ENCODE measurements around the gene IL5. TPM values are rescaled to one million over a fixed set of nuclear protein-coding genes. Genes with fewer than 3 reads are reported as not detected.
"Not testable (repeated sequence)": the region's sequence is repeated elsewhere in the genome, so short reads cannot be mapped to it uniquely, and the experiment has no call there.

IL5 gene
- total RNA-seq, 1 experiment from 2014 or later: not detected

GRCh38 chr5:132549576-132549975 is 6.3 kb upstream of the IL5 start:
- no TSS peak for BruUV-seq (replicated peaks)
- intact Hi-C loops (cut with micrococcal nuclease; ENCODE audit: unreplicated experiment): no loop called here
- no peak overlapping the region for H3K27ac ChIP-seq (ENCODE audit: low read depth, low read length, poor library complexity, severe bottlenecking)
- no peak overlapping the region for H3K4me3 ChIP-seq (ENCODE audit: low read depth, low read length, poor library complexity, severe bottlenecking)
- no peak for TF ChIP-seq EZH2 (IDR thresholded peaks at IDR 0.05; ENCODE audit: borderline replicate concordance, low read depth, low read length, poor library complexity, severe bottlenecking)
- TF ChIP-seq, protein P1, sequence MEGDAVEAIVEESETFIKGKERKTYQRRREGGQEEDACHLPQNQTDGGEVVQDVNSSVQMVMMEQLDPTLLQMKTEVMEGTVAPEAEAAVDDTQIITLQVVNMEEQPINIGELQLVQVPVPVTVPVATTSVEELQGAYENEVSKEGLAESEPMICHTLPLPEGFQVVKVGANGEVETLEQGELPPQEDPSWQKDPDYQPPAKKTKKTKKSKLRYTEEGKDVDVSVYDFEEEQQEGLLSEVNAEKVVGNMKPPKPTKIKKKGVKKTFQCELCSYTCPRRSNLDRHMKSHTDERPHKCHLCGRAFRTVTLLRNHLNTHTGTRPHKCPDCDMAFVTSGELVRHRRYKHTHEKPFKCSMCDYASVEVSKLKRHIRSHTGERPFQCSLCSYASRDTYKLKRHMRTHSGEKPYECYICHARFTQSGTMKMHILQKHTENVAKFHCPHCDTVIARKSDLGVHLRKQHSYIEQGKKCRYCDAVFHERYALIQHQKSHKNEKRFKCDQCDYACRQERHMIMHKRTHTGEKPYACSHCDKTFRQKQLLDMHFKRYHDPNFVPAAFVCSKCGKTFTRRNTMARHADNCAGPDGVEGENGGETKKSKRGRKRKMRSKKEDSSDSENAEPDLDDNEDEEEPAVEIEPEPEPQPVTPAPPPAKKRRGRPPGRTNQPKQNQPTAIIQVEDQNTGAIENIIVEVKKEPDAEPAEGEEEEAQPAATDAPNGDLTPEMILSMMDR (conservative IDR thresholded peaks at IDR 0.05; ENCODE audit: low read depth, low read length): no peak
- H3K27me3 ChIP-seq (replicated peaks; ENCODE audit: insufficient read depth, low read depth, low read length, poor library complexity): no peaks in the 10 kb centered on the region
- H3K9me3 ChIP-seq (ENCODE audit: low read depth, low read length, poor library complexity, severe bottlenecking): no peaks in the 10 kb centered on the region
- no peak for DNase-seq (ENCODE audit: low spot score)
- POLR2A ChIA-PET (ENCODE audit: low non-redundant PET): no interaction called here
- H3K36me3 ChIP-seq (ENCODE audit: insufficient read depth, low read length, poor library complexity, severe bottlenecking): no peaks in the 10 kb centered on the region
- H3K4me1 ChIP-seq (ENCODE audit: insufficient read depth, low read length, poor library complexity, severe bottlenecking): no peaks in the 10 kb centered on the region
- CTCF ChIA-PET: no interaction called here

DNA sequence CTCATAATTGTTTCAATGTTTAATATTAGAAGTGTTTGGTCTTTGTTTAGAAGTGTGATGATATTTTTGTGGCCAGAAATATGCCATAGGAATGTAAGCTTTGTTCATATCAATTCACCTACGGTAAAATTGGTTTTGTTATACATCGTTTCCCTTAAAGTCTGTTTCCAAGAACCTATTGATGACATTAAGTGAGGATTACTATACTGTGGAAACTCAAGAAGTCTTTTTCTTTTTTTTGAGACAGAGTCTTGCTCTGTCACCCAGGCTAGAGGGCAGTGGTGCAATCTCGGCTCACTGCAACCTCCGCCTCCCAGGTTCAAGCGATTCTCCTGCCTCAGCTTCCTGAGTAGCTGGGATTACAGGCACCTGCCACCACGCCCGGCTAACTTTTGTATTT is 5.5 kb upstream of the IL5 start:
- intact Hi-C loops (cut with micrococcal nuclease; ENCODE audit: unreplicated experiment); H3K4me1 ChIP-seq (ENCODE audit: insufficient read depth, low read length, poor library complexity, severe bottlenecking); H3K4me3 ChIP-seq (ENCODE audit: low read depth, low read length, poor library complexity, severe bottlenecking); DNase-seq (ENCODE audit: low spot score); H3K27me3 ChIP-seq (replicated peaks; ENCODE audit: insufficient read depth, low read depth, low read length, poor library complexity); H3K9me3 ChIP-seq (ENCODE audit: low read depth, low read length, poor library complexity, severe bottlenecking); POLR2A ChIA-PET (ENCODE audit: low non-redundant PET); BruUV-seq (replicated peaks); H3K27ac ChIP-seq (ENCODE audit: low read depth, low read length, poor library complexity, severe bottlenecking); H3K36me3 ChIP-seq (ENCODE audit: insufficient read depth, low read length, poor library complexity, severe bottlenecking); CTCF ChIA-PET: not testable (repeated sequence)

- Histone ChIP-seq H3K36me3 (ENCODE audit: insufficient read depth, low read length, poor library complexity, severe bottlenecking) (no peaks in the 10 kb centered on the region), H3K27me3 (replicated peaks; ENCODE audit: insufficient read depth, low read depth, low read length, poor library complexity) (no peaks in the 10 kb centered on the region), H3K4me1 (ENCODE audit: insufficient read depth, low read length, poor library complexity, severe bottlenecking) (no peaks in the 10 kb centered on the region), H3K9me3 (ENCODE audit: low read depth, low read length, poor library complexity, severe bottlenecking) (no peaks in the 10 kb centered on the region), H3K4me3 (ENCODE audit: low read depth, low read length, poor library complexity, severe bottlenecking) (no peak overlapping the region), H3K27ac (ENCODE audit: low read depth, low read length, poor library complexity, severe bottlenecking) (no peak overlapping the region)
- ChIA-PET POLR2A (ENCODE audit: low non-redundant PET) (no interaction called here), CTCF (no interaction called here)
- TF ChIP-seq, protein P1 (conservative IDR thresholded peaks at IDR 0.05; ENCODE audit: low read depth, low read length): no peak
- no peak for TF ChIP-seq EZH2 (IDR thresholded peaks at IDR 0.05; ENCODE audit: borderline replicate concordance, low read depth, low read length, poor library complexity, severe bottlenecking)
- intact Hi-C loops (cut with micrococcal nuclease; ENCODE audit: unreplicated experiment): no loop called here
- no peak for DNase-seq (ENCODE audit: low spot score)
- BruUV-seq (replicated peaks): no TSS peak
Observed at GRCh38 chr5:132547269-132547668, 3.9 kb upstream of the IL5 start.

GRCh38 chr5:132546108-132546507 is 2.8 kb upstream of the IL5 start:
- DNase-seq (ENCODE audit: low spot score): no peak
- intact Hi-C loops (cut with micrococcal nuclease; ENCODE audit: unreplicated experiment): no loop called here
- no peaks in the 10 kb centered on the region for H3K4me1 ChIP-seq (ENCODE audit: insufficient read depth, low read length, poor library complexity, severe bottlenecking)

More at GRCh38 chr5:132546108-132546507, 2.8 kb upstream of the IL5 start:
- TF ChIP-seq, protein P1 (conservative IDR thresholded peaks at IDR 0.05; ENCODE audit: low read depth, low read length): no peak
- no peak for TF ChIP-seq EZH2 (IDR thresholded peaks at IDR 0.05; ENCODE audit: borderline replicate concordance, low read depth, low read length, poor library complexity, severe bottlenecking)
- Histone ChIP-seq H3K27me3 (replicated peaks; ENCODE audit: insufficient read depth, low read depth, low read length, poor library complexity) (no peaks in the 10 kb centered on the region), H3K27ac (ENCODE audit: low read depth, low read length, poor library complexity, severe bottlenecking) (no peak overlapping the region), H3K9me3 (ENCODE audit: low read depth, low read length, poor library complexity, severe bottlenecking) (no peaks in the 10 kb centered on the region), H3K36me3 (ENCODE audit: insufficient read depth, low read length, poor library complexity, severe bottlenecking) (no peaks in the 10 kb centered on the region), H3K4me3 (ENCODE audit: low read depth, low read length, poor library complexity, severe bottlenecking) (no peak overlapping the region)
- ChIA-PET CTCF (no interaction called here), POLR2A (ENCODE audit: low non-redundant PET) (no interaction called here)
- no TSS peak for BruUV-seq (replicated peaks)

Measured in A673 (cell line).